Subcutaneous adipose tissue (tissue), 4 donors: ENCODE data around the gene FAM240B. TPM values are rescaled to one million over a fixed set of nuclear protein-coding genes. Genes with fewer than 3 reads are reported as not detected.

ENCODE experiments used
- CTCF ChIP-seq: fragments of 450-650 bp; IDR thresholded peaks from one replicate; pipeline ENCODE4 v1.5.1; 2016; ENCODE audit warnings: low read depth, mild to moderate bottlenecking, control low read depth, antibody characterized with exemption, moderate library complexity
- total RNA-seq, 4 donors: library from RNA; depleted of rRNA; stranded (reverse); fragments of >200 nt; gene quantifications; one replicate each; pipeline ENCODE4 v1.1.0, GENCODE V29; 2016

Gene FAM240B
- total RNA-seq, 4 donors from 2014 or later: not detected

DNA sequence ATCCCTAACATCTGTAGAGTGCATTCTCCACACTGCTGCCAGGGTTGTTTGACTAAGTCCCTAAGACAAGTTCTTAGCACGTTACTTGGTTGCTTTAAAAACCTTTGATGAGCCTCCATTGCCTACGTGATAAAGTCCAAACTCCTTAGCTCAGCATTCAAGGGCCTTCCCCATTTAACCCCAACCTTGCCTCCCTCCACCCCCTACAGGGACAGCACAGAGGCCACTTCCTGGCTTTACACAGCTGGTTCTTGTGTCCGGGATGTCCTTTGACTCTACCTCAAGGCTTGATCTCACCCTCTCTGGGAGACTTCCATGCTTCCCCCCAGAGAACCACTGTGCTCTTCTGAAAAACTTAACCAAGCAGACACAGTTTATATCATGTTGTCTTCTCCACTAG is 29.4 kb downstream of the FAM240B start:
- TF ChIP-seq CTCF: no peak

DNA sequence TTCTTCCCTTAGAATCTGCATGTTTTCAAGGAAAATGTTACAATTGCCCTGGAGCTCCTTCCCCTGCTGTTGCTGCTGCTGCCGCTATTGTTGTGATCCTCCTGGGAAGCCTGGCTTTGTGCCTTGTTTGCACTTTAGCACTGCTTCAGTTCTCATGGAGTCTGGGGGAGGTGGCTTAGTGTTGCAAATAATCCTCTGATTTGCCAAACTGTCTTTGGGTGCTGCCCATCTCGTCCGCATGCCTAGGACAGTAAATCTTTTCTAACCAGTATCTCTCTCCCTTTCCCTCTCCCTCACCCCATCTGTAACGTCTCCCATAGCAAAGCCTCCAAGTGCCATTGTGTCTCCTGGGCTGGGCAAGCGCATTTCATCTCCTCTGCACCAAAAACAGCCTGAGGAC is 30.3 kb downstream of the FAM240B start:
- TF ChIP-seq CTCF: no peak

DNA sequence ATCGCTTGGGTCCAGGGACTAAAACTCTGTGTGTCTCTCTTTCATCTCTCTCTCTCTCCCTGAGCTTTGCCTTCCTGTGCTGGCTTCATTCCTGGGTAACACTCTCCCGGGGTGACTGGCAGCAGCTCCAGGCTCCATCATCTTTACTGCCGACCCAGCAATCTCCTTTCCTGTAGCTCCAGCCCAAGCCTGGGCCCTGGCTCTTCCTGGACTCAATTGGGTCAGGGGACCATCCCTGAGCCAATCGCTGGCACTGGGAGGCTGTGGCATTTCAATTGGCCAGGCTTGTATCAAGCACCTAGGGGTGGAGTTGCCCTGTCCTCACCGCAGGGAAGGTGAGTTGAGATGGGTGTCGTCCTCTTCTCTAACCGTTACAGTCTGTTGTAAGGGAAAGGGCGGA is 31.9 kb downstream of the FAM240B start:
- TF ChIP-seq CTCF: no peak

DNA sequence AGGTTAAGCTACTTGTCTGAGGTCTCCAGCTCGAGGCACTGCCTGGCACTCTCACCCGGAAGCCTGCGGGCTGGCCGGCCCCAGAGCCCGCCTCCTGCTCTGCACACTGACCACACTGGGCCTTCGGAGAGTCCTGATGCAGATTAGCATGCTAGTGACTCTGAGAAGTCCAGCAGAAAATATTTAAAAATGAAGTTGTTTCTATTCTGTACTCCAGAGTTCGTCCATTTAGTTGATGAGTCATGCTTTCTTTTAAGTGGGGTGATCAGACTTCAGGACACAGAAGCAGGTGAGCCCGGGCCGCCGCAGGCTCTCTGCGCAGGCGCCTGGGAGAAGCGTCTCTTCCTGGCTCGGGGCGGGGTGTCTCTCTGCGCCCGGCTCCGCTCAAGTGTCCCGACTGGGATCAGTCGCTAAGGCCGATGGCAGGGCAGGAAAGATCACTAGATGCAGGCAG is 32.5 kb downstream of the FAM240B start:
- no peak for TF ChIP-seq CTCF

DNA sequence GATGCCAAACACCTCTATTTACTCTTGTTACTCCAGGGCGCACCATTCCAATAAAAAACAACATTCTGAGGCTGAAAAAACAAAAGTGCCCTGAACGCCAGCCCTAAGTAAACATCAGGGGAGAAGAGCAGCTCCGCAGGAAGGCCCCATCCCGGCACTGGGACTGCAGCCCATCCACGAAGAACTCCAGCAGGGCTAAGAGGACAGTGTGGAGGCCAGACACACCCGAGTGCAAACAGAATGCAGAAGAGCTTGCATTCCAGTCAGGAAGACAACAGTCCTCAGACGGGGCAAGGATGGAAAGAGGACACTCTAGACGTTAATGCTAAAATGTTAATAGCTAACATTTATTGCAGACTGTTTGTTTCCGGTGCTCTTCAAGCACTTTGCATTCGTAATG is 33.0 kb downstream of the FAM240B start:
- no peak for TF ChIP-seq CTCF

DNA sequence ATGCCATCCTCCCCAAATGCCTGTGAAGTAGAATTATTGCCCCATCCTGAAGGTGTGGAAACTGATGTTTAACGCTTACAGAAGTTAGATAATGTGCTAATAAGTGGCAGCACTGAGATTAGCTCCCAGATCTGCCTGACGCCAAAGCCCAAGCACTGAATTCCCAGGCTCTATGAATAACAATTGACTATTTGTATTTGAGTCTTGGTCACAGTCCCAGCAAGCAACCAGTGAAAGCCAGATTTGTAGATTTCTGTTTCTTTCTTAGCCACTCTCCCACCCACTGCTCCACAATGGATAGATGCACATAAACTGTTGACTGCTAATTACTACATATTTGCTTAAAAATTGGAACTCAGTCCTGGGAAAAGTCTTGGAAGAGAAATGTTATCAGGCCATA is 34.4 kb downstream of the FAM240B start:
- no peak for TF ChIP-seq CTCF

GRCh38 chr9:38683336-38683735 is 36.6 kb downstream of the FAM240B start:
- no peak for TF ChIP-seq CTCF
